HEK293 (cell line): ENCODE results near the gene GALNS.

Experiments
- CTCF ChIA-PET: fragments of 350-600 bp; formaldehyde crosslinking; extraction: SDS; loops from one replicate; lab custom pipeline; 2021; ENCODE audit warnings: antibody characterized with exemption; lab: Yijun Ruan, JAX
- POLR2A ChIA-PET: fragments of 300-600 bp; formaldehyde crosslinking; extraction: SDS; loops from one replicate; lab custom pipeline; 2020; ENCODE audit warnings: antibody characterized with exemption, inconsistent platforms; lab: Yijun Ruan, JAX
- H3K27ac ChIP-seq: fragments of 200-500 bp; sonication (Bioruptor generic); 2 replicates; pipeline ENCODE4 v1.5.1; 2014; ENCODE audit warnings: low read depth, low read length, control low read depth, inconsistent platforms; ENCODE audit errors: extremely low read depth
- H3K36me3 ChIP-seq, 2 experiments: fragments of 200-500 bp in 1 of 2; sonication (Bioruptor generic) in 1 of 2; 1 replicate in 1 of 2; 2 replicates in 1 of 2; pipeline ENCODE4 v1.5.1; 2014 to 2017; ENCODE audit warnings: inconsistent platforms in 2 of 2, low read length in 2 of 2; ENCODE audit not compliant: control insufficient read depth in 2 of 2, insufficient read depth in 1 of 2
- H3K4me1 ChIP-seq: fragments of 200-500 bp; sonication (Bioruptor generic); 2 replicates; pipeline ENCODE4 v1.5.1; 2014; ENCODE audit warnings: mild to moderate bottlenecking, low read length, inconsistent platforms; ENCODE audit not compliant: control insufficient read depth, insufficient read depth
- H3K4me3 ChIP-seq: 2 replicates; pipeline ENCODE4 v1.5.1; 2011; ENCODE audit warnings: low read depth, mild to moderate bottlenecking, control low read depth, low read length, moderate library complexity
- H3K9me3 ChIP-seq: fragments of 200-500 bp; sonication (Bioruptor generic); 2 replicates; pipeline ENCODE4 v1.5.1; 2014; ENCODE audit warnings: low read depth, low read length, inconsistent platforms; ENCODE audit not compliant: control insufficient read depth, insufficient read depth
- AEBP2 ChIP-seq: fragments of 450-650 bp; formaldehyde crosslinking; IDR thresholded peaks from 2 replicates; pipeline ENCODE4 v1.5.1; 2016; ENCODE audit warnings: missing biosample characterization, missing genetic modification characterization, borderline replicate concordance
- EGR2 ChIP-seq: fragments of 450-650 bp; formaldehyde crosslinking; IDR thresholded peaks from 2 replicates; pipeline ENCODE4 v1.5.1; 2016; ENCODE audit warnings: low read depth, missing biosample characterization, missing genetic modification characterization
- FEZF1 ChIP-seq: fragments of 450-650 bp; formaldehyde crosslinking; IDR thresholded peaks from 2 replicates; pipeline ENCODE4 v1.5.1; 2016; ENCODE audit warnings: missing biosample characterization, missing genetic modification characterization
- GLI2 ChIP-seq: fragments of 450-650 bp; formaldehyde crosslinking; IDR thresholded peaks from 2 replicates; pipeline ENCODE4; 2017; ENCODE audit warnings: missing biosample characterization, missing genetic modification characterization, low read depth, borderline replicate concordance
- PRDM2 ChIP-seq: fragments of 450-650 bp; formaldehyde crosslinking; IDR thresholded peaks from 2 replicates; pipeline ENCODE4 v1.5.1; 2016; ENCODE audit warnings: missing biosample characterization, missing genetic modification characterization, borderline replicate concordance
- REPIN1 ChIP-seq: fragments of 450-650 bp; formaldehyde crosslinking; IDR thresholded peaks from 2 replicates; pipeline ENCODE4 v1.5.1; 2017; ENCODE audit warnings: missing biosample characterization, missing genetic modification characterization, low read depth
- ZBTB10 ChIP-seq: fragments of 450-650 bp; formaldehyde crosslinking; IDR thresholded peaks from 2 replicates; pipeline ENCODE4 v1.5.1; 2016; ENCODE audit warnings: missing biosample characterization, missing genetic modification characterization
- ZBTB49 ChIP-seq: fragments of 450-650 bp; formaldehyde crosslinking; IDR thresholded peaks from 2 replicates; pipeline ENCODE4 v1.5.1; 2016; ENCODE audit warnings: missing biosample characterization, missing genetic modification characterization, low read depth
- ZEB2 ChIP-seq: fragments of 450-650 bp; formaldehyde crosslinking; IDR thresholded peaks from 2 replicates; pipeline ENCODE4 v1.5.1; 2016; ENCODE audit warnings: missing biosample characterization, missing genetic modification characterization
- ZNF132 ChIP-seq: fragments of 450-650 bp; formaldehyde crosslinking; IDR thresholded peaks from 2 replicates; pipeline ENCODE4 v1.5.1; 2017; ENCODE audit warnings: missing biosample characterization, missing genetic modification characterization, borderline replicate concordance
- ZNF239 ChIP-seq: fragments of 450-650 bp; formaldehyde crosslinking; IDR thresholded peaks from 2 replicates; pipeline ENCODE4 v1.5.1; 2016; ENCODE audit warnings: missing biosample characterization, missing genetic modification characterization
- ZNF292 ChIP-seq: fragments of 450-650 bp; formaldehyde crosslinking; IDR thresholded peaks from 2 replicates; pipeline ENCODE4 v1.5.1; 2016; ENCODE audit warnings: low read depth, missing biosample characterization, missing genetic modification characterization, borderline replicate concordance
- ZNF48 ChIP-seq: fragments of 450-650 bp; formaldehyde crosslinking; IDR thresholded peaks from 2 replicates; pipeline ENCODE4 v1.5.1; 2016; ENCODE audit warnings: missing biosample characterization, missing genetic modification characterization
- ZNF488 ChIP-seq: fragments of 450-650 bp; formaldehyde crosslinking; IDR thresholded peaks from 2 replicates; pipeline ENCODE4 v1.5.1; 2016; ENCODE audit warnings: missing biosample characterization, missing genetic modification characterization
- ZNF501 ChIP-seq: fragments of 450-650 bp; formaldehyde crosslinking; IDR thresholded peaks from 2 replicates; pipeline ENCODE4 v1.5.1; 2016; ENCODE audit warnings: missing biosample characterization, missing genetic modification characterization
- ZNF549 ChIP-seq: fragments of 450-650 bp; IDR thresholded peaks from 2 replicates; pipeline ENCODE4 v1.5.1; 2018; ENCODE audit warnings: missing biosample characterization, missing genetic modification characterization, mild to moderate bottlenecking, inconsistent platforms, moderate library complexity
- ZNF555 ChIP-seq: fragments of 450-650 bp; formaldehyde crosslinking; conservative IDR thresholded peaks from 2 replicates; pipeline ENCODE4 v1.5.1; 2017; ENCODE audit warnings: missing biosample characterization, mild to moderate bottlenecking, missing genetic modification characterization, inconsistent platforms
- ZNF560 ChIP-seq: fragments of 450-650 bp; formaldehyde crosslinking; IDR thresholded peaks from 2 replicates; pipeline ENCODE4 v1.5.1; 2017; ENCODE audit warnings: missing biosample characterization, missing genetic modification characterization, borderline replicate concordance
- ZNF664 ChIP-seq: fragments of 450-650 bp; formaldehyde crosslinking; IDR thresholded peaks from 2 replicates; pipeline ENCODE4 v1.5.1; 2016; ENCODE audit warnings: missing biosample characterization, missing genetic modification characterization
- ZSCAN4 ChIP-seq: fragments of 450-650 bp; formaldehyde crosslinking; IDR thresholded peaks from 2 replicates; pipeline ENCODE4 v1.5.1; 2017; ENCODE audit warnings: missing biosample characterization, missing genetic modification characterization

The GALNS gene

GRCh38 chr16:88865742-88866141 is 9.0 kb upstream of the GALNS start:
- H3K27ac ChIP-seq = no peak overlapping the region
- peaks cover 0 to 18% of the 10 kb centered on the region in 2 experiments; a peak in 1 of 3 replicates for H3K36me3 ChIP-seq
- POLR2A ChIA-PET = interaction anchor here (0.6 kb wide), 1 partner anchor 92 kb away, joined by 5 read pairs; no protein-coding TSS in a partner anchor
- CTCF ChIA-PET = no interaction called here
- TF ChIP-seq EGR2 (tag by site-specific recombination) = no peak
- no peak for TF ChIP-seq ZEB2 (tag by site-specific recombination)
- no peak for TF ChIP-seq ZNF48
- TF ChIP-seq PRDM2 (tag by site-specific recombination) = no peak
- no peak for TF ChIP-seq ZNF549
- TF ChIP-seq FEZF1 (tag by site-specific recombination) = no peak
- no peak for TF ChIP-seq GLI2 (tag by site-specific recombination)
- TF ChIP-seq ZNF132 (tag by site-specific recombination) = no peak
- no peak for TF ChIP-seq ZNF501 (tag by site-specific recombination)
- TF ChIP-seq AEBP2 (tag by site-specific recombination) = no peak
- TF ChIP-seq REPIN1 (tag by site-specific recombination) = no peak
- no peak for TF ChIP-seq ZNF560 (tag by site-specific recombination)
- TF ChIP-seq ZNF488 = no peak
- no peak for TF ChIP-seq ZNF239 (tag by site-specific recombination)
- H3K4me3 ChIP-seq = no peak overlapping the region
- H3K9me3 ChIP-seq = no peaks in the 10 kb centered on the region
- no peaks in the 10 kb centered on the region for H3K4me1 ChIP-seq

GRCh38 chr16:88865310-88865709 is 8.6 kb upstream of the GALNS start:
- Histone ChIP-seq H3K4me1 (no peaks in the 10 kb centered on the region), H3K9me3 (no peaks in the 10 kb centered on the region), H3K27ac (no peak overlapping the region), H3K36me3 (peaks cover 0 to 23% of the 10 kb centered on the region in 2 experiments; a peak in 1 of 3 replicates), H3K4me3 (no peak overlapping the region)
- TF ChIP-seq ZBTB49 (tag by site-specific recombination) (no peak), ZBTB10 (tag by site-specific recombination) (no peak), ZNF555 (no peak), ZNF292 (tag by site-specific recombination) (no peak), ZSCAN4 (no peak), ZNF664 (no peak)
- CTCF ChIA-PET = no interaction called here
- POLR2A ChIA-PET = interaction anchor here (0.6 kb wide), 1 partner anchor 93 kb away, joined by 5 read pairs; no protein-coding TSS in a partner anchor
